KOPT-K1 (cell line): Measurements from ENCODE around the gene EXT2.

Experiments used
- H3K27ac ChIP-seq: fragments of 200-600 bp; sonication (generic); 2 replicates; pipeline ENCODE4 v1.5.1; 2016; ENCODE audit warnings: antibody characterized with exemption, mild to moderate bottlenecking, low read depth, low read length; ENCODE audit not compliant: poor library complexity, severe bottlenecking
- H3K36me3 ChIP-seq: fragments of 200-600 bp; sonication (generic); 2 replicates; pipeline ENCODE4 v1.5.1; 2017; ENCODE audit warnings: antibody characterized with exemption, mild to moderate bottlenecking, low read length, moderate library complexity; ENCODE audit not compliant: insufficient read depth
- H3K9me3 ChIP-seq: fragments of 200-600 bp; sonication (generic); 2 replicates; pipeline ENCODE4 v1.5.1; 2017; ENCODE audit warnings: antibody characterized with exemption, low read length, mild to moderate bottlenecking; ENCODE audit not compliant: insufficient read depth, poor library complexity, severe bottlenecking

Gene EXT2

DNA sequence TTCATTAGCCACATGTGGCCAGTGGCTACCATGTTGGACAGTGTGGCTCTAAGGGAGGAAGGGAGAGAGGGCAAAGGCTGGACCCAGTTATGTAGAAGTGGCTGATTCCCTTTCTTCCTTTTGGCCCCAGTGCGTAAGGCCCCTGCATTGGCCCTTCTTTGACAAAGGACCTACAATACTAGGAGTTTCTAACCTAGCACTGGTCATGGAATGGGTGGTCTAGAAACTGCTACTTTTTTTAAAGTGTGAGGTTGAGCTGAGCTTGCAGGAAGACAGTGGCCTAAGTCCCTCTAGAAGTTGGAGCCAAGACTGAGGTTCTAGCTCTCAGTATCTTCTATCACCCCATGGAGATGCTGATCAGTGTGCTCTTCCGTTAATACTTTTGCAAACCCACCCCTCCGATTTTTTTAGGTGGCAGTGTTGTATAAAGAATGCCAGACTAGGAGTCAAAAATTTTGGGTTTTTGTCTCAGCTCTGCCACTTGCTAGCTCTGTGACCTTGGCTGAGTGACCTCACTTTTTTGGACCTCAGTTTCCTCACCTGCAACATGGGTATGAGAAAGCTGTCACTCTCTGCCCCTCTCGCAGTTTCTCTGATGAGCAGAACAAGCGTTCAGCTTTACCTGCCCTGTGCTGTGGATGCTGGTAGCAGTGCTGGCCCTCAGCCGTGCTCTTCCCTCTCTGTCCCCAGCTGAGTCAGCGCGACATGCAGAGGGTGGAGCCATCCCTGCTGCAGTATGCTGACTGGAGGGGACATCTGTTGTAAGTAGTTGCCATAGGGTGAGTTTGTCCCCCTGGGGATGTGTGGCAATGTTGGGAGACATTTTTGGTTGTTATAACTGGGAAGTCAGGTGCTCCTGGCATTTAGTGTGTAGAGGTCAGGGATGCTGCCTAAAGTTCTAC lies 22.5 kb upstream of the EXT2 start:
- Histone ChIP-seq H3K27ac (no peak overlapping the region), H3K9me3 (no peaks in the 10 kb centered on the region), H3K36me3 (no peaks in the 10 kb centered on the region)

DNA sequence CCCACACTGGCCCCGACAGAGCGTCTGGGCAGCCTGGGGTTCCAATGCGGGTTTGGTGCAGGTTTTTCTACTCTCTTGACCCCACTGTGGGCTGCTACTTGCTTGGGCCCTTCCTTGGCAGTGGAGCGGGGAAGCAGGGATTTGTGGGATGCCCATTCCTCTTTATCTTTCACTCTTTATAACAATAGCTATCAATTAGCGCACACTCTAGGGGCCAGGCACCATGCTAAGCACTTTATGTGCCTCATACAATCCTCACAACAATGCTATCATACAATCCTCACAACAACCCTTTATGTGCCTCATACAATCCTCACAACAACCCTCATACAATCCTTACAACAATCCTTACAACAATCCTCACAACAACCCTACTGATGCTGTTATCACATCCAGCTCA lies 16.7 kb upstream of the EXT2 start:
- H3K36me3 ChIP-seq = no peaks in the 10 kb centered on the region
- H3K9me3 ChIP-seq = no peaks in the 10 kb centered on the region
- H3K27ac ChIP-seq = no peak overlapping the region

DNA sequence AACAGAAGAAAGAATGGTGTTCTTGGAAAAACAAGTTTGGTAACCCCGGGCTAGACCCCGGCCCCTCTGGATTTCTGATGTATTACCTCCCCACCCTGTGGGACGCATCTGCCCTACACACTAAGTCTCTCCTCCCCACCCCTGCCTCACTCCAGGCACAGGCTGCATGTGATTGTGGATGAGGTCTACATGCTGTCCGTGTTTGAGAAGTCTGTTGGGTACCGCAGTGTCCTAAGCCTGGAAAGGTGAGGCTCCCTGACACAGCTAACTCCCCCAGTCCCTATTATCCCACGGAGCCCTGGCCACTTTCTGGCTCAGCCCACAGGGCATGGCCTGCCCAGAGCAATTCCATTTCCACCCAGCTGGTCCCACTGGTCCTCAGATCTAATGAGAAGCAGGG lies 16.1 kb upstream of the EXT2 start:
- H3K36me3 ChIP-seq = no peaks in the 10 kb centered on the region
- H3K27ac ChIP-seq = no peak overlapping the region
- H3K9me3 ChIP-seq = no peaks in the 10 kb centered on the region

DNA sequence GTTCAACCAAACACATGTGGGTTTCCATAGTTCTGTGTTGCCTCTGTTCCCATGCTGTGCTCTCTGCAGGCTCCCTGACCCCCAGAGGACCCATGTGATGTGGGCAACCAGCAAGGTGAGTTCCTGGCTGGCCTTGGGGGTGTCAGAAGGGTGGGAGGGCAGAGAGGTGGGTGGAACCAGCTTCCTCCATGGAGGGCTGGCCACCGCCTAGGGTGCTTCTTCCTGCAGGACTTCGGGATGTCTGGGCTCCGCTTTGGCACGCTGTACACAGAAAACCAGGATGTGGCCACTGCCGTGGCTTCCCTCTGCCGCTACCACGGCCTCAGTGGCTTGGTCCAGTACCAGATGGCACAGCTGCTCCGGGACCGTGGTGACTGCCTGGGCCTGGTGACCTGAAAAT lies 14.5 kb upstream of the EXT2 start:
- Histone ChIP-seq H3K9me3 (peaks cover 7% of the 10 kb centered on the region), H3K36me3 (no peaks in the 10 kb centered on the region), H3K27ac (no peak overlapping the region)

DNA sequence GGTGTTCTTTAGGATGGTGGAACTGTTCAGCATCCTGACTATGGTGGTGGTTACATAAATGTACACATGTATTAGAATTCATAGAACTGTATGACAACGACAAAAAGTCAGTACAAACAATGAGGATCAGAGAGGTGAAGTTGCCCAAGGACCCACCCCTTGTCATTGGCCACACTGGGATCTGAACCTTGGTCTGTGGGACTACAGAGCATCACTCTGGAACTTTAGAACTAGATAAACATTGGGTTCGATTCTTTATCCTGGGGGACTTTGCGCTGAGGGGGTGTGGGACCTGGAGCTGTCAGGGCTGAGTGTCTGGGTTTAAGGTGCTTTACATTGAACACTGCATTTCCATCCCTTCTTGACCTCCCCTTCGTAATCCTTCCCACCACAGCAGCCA lies 12.8 kb upstream of the EXT2 start:
- Histone ChIP-seq H3K9me3 (peaks cover 7% of the 10 kb centered on the region), H3K36me3 (no peaks in the 10 kb centered on the region), H3K27ac (no peak overlapping the region)

DNA sequence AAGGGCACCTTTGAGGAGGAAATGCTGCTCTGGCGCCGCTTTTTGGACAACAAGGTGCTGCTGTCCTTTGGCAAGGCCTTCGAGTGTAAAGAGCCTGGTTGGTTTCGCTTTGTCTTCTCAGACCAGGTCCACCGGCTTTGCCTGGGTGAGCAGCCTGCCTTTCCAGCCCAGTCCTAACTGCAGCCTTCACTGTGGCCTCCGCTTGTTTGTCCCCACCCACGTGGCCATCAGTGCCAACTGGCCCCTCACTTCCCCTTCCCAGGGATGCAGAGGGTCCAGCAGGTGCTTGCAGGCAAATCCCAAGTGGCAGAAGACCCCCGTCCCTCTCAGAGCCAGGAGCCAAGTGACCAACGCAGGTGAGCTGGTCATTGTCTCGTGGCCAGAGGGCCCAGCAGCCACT lies 12.0 kb upstream of the EXT2 start:
- H3K36me3 ChIP-seq = no peaks in the 10 kb centered on the region
- no peak overlapping the region for H3K27ac ChIP-seq
- peaks cover 7% of the 10 kb centered on the region for H3K9me3 ChIP-seq

DNA sequence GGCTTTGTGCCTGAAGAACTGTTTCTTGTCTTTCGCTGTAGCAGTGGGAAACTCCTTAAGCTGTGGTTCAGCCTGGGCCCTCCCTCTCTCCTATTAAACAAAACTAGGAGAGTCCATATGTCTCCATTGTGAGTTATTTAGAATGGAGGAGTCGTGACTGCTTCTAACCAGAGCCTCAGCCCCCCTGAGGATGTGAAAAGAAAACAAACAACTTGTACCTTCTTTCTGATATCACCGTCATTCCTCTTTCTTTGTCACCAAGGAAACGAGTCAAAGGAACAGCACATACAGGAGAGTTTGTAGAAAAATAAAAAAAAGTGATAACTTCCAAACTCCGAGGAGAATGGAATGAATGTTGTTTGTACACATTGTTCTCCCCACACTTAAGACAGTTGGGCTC lies 11.6 kb upstream of the EXT2 start:
- Histone ChIP-seq H3K27ac (no peak overlapping the region), H3K36me3 (no peaks in the 10 kb centered on the region), H3K9me3 (peaks cover 7% of the 10 kb centered on the region)

DNA sequence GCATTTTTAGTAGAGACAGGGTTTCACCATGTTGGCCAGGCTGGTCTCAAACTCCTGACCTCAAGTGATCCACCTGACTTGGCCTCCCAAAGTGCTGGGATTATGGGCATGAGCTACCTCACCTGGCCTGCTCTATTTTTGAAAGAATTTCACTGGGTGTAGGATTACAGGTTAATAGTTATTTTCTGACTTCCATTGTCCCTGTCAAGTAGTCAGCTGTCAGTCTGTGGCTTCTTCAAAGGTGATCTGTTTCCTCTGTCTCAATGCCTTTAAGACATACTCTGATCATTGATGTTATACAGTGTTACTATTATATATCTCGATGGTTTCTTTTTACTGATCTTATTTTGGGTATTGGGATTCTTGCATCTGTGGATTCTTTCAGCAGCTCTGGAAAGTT lies 10.1 kb upstream of the EXT2 start:
- Histone ChIP-seq H3K36me3 (no peaks in the 10 kb centered on the region), H3K27ac (no peak overlapping the region), H3K9me3 (peaks cover 7% of the 10 kb centered on the region)

DNA sequence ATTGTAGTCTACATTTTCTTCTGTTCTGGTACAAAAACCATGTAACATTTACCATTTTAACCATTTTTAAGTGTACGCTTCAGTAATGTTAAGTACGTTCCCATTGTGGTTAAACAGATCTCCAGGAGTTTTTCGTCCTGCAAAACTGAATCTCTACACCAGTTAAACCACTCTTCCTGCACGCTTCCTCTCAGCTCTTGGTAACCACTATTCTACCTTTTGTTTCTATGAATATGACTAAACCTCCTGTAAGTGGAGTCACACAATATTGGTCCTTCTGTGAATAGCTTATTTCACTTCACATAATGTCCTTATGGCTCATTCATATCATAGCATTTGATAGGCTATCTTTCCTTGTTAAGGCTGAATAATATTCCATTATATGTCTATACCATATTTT lies 7.1 kb upstream of the EXT2 start:
- H3K36me3 ChIP-seq = no peaks in the 10 kb centered on the region
- peaks cover 7% of the 10 kb centered on the region for H3K9me3 ChIP-seq
- H3K27ac ChIP-seq = no peak overlapping the region

DNA sequence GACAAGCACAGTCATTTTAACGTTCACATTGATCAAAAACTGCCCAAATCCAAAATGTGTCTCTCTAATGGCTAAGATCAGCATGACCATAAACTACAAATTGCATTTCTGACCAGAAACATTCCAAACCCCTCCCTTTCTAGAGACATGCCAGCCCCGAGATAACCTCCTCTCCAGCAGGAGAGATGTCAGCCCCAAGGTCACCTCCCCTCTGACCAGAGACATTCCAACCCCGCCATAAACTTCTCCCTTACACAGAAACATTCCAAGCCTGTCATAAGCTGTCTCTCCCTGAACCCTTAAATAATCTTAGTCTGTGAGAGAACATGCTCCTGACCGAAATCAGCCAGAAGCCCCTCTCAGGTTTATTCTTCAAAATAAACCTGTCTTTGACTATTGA lies 6.6 kb upstream of the EXT2 start:
- Histone ChIP-seq H3K9me3 (peaks cover 7% of the 10 kb centered on the region), H3K36me3 (no peaks in the 10 kb centered on the region), H3K27ac (no peak overlapping the region)

DNA sequence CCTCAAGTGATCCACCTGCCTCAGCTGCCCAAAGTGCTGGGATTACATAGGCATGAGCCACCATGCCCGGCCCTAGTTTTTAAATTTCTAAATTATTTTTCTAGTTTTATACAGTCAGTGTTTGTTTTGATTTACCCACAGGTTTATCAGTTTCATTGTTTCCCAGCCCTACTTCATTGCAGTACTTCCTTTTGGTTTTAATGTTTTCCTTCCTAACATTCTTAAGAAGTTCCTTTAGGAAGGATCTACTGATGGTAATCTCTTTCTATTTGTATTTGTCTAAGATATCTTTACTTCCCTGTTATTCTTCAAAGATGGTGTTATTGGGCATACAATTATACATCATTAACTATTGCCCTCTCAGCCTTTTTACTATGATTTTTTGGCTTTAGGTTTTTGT lies 4.9 kb upstream of the EXT2 start:
- Histone ChIP-seq H3K9me3 (peaks cover 2% of the 10 kb centered on the region), H3K27ac (no peak overlapping the region), H3K36me3 (no peaks in the 10 kb centered on the region)

DNA sequence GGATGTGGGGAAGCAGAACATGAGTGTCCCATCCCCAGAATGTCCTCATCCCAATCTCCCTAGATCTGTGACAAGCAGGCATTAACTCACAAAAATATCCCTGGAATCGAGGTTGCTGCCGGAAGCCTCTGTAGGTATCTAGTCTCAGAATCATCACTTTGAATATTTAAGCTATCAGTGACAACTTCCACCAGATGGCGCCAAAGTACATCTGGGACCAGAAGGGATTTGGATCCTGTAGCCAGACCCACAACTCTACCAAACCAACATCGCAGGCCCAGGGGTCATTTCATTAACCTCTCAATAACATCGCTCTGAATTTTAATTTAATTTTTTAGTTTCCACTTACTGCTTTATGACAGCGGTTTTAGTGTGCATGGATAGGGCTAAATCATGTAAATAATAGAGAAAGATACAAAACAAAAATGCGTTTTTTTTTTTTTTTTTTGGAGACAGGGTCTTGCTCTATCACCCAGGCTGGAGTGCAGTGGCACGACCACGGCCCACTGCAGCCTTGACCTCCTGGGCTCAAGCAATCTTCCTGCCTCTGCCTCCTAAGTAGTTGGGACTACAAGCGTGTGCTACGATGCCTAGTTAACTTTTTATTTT lies 1.1 kb upstream of the EXT2 start:
- Histone ChIP-seq H3K9me3 (no peaks in the 10 kb centered on the region), H3K36me3 (no peaks in the 10 kb centered on the region), H3K27ac (no peak overlapping the region)

DNA sequence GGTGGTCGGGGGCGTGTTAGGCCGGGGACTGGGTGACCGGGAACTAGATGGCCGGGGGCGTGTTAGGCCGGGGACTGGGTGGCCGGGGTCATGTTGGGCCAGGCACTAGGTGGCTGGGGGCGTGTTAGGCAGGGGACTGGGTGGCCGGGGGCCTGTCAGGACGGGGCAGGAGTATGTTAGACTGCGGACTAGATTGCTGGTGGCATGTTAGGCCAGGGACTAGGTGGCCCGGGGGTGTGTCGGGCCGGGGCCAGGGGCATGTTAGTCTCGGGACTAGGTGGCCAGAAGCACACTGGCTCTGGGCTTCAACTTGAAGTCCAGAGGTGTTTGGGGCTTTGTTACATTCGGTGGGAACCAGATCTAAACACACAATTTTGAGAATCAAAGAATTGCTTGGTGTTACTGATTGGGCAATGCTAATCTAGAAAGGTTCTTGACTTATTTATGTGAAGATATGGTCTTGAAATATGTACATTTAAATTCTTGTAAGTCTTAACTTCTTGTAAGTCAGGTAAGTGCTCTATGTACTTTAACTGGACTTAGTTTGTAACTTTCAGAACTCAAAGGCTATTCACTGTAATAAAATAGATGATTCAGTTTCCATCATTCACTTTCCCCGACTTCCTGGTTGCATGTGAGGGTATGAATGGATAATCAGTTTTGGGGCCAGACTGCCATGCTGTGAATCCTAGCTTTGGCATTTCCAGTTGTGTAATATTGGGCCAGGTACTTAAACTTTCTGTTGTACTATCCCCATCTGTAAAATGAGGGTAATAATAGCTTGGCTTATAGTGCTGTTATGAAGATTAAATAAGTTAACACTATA lies 1.1 kb downstream of the EXT2 start:
- H3K9me3 ChIP-seq = no peaks in the 10 kb centered on the region
- no peak overlapping the region for H3K27ac ChIP-seq
- no peaks in the 10 kb centered on the region for H3K36me3 ChIP-seq

DNA sequence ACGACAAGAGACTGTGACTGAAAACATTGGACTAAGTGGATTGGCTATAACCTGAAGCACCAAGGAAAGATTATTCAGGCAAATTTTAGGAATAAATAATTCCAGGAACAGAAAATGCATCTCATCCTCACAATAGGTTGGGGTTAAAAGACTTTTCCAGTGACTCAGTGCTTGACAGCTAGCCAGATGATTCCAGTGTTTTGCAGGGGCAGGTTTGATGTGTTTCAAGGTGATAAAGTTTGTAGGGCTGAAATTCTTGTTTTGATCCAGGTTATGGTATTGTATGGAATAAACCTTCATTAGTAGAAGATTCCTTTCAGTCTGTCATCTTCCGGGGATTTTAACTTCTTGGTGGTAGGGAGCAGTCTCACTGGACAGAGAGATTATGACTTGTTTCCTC lies 2.3 kb downstream of the EXT2 start:
- no peaks in the 10 kb centered on the region for H3K36me3 ChIP-seq
- H3K9me3 ChIP-seq = no peaks in the 10 kb centered on the region
- H3K27ac ChIP-seq = no peak overlapping the region

DNA sequence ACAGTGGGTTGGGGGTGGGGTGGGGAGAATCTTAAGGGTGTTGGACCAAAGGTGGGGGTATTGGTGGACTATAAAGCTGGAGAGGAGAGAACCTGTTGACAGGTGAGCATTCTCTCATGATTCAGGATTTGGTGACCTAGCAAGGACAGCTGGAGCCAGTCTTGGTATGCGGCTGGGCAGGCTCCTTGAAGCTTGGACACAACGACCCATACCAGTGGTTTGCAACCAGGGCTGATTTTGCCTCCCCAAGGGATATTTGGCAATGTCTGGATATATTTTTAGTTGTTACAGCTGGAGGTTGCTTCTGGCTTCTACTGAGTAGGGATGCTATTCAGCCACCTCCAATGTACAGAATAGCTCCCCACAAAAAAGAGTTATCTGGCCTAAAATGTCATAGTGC lies 5.6 kb downstream of the EXT2 start:
- no peaks in the 10 kb centered on the region for H3K9me3 ChIP-seq
- no peak overlapping the region for H3K27ac ChIP-seq
- H3K36me3 ChIP-seq = no peaks in the 10 kb centered on the region
